GM19043 (cell line): ENCODE data around the gene CDH5.

Experiments used
- ATAC-seq: cut with Tn5 transposase; IDR thresholded peaks from one replicate; pipeline ENCODE4 v1.9.1; 2021; ENCODE audit warnings: low read depth; ENCODE audit not compliant: unreplicated experiment

CDH5 gene

GRCh38 chr16:66372078-66372897 lies 5.8 kb downstream of the CDH5 start:
- ATAC-seq = no peak

GRCh38 chr16:66372898-66373155 lies 6.3 kb downstream of the CDH5 start:
- no peak for ATAC-seq

GRCh38 chr16:66373667-66374066 lies 7.2 kb downstream of the CDH5 start:
- no peak for ATAC-seq

GRCh38 chr16:66374176-66374575 lies 7.7 kb downstream of the CDH5 start:
- ATAC-seq = no peak

DNA sequence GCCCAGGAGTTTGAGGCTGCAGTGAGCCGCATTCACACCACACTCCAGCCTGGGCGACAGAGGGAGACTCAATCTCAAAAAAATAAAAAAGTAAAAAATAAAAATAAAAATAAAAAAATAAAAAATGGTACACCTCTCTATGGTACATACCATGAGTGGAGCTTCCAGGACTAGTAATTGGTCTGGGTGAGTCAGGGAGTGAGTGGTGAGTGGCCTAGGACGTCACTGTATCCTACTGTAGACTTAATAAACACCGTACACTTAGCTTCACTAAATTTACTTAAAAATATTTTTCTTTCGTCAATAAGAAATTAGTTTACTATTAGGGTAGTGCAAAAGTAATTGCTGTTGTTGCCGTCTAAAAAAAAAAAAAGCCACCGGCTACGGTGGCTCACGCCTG lies 9.0 kb downstream of the CDH5 start:
- ATAC-seq = no peak

DNA sequence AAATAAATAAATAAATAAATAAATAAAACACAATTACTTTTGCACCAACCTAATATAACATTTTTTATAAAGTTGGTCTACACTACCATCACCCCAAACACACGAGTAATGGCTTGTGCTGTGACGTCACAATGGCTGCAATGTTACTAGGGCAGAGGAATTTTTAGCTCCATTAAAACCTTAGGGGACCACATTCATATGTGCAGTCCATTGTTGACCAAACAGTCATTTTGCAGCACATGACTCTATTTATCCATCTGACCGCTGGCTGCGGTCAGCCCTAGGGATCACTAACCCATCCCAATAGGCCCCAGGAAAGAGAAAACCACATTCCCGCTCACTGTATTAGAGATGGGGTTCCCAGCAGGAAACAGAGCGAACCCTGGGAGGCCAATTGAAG lies 9.6 kb downstream of the CDH5 start:
- ATAC-seq = no peak

GRCh38 chr16:66376577-66377305 lies 10.2 kb downstream of the CDH5 start:
- no peak for ATAC-seq

- ATAC-seq = no peak
Measured at GRCh38 chr16:66377324-66377723, 10.8 kb downstream of the CDH5 start.

DNA sequence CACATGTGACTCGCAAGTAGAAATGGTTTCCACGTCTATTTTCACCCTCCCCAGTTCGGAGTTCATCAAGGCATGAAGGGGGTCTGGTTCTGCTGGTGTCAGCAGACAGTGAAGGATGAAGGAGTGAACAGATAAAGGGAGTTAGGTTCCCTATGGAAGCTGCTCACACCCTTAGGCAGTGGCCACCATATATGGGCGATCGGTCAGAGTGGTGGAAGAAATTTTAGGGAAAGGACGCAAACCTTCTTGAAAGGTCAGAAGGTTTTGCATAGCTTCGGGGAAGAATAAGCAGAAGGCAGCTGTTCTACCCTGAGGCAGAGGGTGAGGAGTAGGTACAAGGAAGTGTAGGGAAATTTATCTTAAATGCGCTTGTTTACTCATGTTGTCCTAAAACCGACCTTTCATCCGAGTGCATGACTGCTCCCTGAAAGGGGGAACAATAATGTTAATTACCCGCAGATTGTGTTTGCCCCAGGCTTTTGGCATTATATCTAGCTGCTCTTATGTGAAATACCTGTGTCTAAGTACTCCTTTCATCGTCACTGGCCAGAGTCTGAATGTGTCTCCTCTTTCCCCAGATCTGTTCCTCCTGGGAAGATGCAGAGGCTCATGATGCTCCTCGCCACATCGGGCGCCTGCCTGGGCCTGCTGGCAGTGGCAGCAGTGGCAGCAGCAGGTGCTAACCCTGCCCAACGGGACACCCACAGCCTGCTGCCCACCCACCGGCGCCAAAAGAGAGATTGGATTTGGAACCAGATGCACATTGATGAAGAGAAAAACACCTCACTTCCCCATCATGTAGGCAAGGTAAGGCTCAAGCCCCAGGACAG lies 12.5 kb downstream of the CDH5 start:
- no peak for ATAC-seq

DNA sequence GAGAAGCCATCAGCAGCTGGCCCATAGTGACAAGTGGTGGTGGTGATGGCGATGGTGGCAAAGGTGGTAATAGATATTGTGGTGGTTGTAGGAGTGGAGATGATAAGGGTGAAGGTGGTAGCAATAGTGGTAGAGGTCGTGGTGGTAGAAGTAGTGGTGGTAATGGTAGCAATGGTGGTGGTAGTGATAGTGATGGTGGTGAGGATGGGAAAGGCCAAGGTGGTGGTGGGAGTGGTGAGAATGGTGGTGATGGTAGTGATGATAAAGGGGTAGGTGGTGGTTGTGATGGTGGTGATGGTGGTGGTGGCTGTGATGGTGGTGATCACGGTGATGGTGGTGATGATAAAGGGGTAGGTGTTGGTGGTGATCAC lies 13.1 kb downstream of the CDH5 start:
- no peak for ATAC-seq

- ATAC-seq = no peak
Measured at GRCh38 chr16:66380421-66380820, 13.9 kb downstream of the CDH5 start.

- ATAC-seq = no peak
Measured at GRCh38 chr16:66381585-66382170, 15.2 kb downstream of the CDH5 start.

- ATAC-seq = no peak
Measured at GRCh38 chr16:66382171-66382965, 15.9 kb downstream of the CDH5 start.

DNA sequence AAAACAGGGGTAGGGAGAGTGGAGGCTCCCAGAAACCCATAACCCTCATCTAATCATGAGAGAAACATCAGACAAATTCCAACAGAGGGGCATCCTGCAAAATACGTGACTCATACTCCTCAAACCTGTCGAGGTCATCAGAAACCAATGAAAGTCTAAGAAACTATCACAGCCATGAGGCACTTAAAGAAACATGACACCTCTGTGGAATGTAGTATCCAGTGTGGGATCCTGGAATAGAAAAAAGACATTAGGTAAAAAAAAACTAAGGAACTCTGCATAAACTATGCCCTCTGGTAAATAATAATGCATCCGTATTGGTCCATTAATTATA lies 16.4 kb downstream of the CDH5 start:
- no peak for ATAC-seq

DNA sequence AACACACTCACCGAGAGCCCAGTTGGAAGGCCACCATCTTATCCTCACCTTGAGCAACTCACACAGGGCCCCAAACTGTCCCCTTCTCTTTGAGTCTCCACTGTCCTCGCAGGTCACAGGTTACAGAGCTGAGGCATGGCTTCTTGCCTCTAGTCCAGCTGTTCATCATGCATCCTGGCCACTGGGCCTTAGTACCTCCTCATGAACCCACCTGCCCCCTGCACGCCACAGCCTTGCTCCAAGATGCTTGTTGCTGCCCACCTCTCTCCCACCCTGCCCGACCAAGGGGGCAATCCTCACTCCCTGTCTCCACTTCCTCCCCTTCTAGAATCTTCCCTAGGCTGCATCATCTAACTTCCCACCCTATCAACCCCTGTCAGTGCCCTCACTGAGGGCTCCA lies 17.1 kb downstream of the CDH5 start:
- ATAC-seq = no peak

DNA sequence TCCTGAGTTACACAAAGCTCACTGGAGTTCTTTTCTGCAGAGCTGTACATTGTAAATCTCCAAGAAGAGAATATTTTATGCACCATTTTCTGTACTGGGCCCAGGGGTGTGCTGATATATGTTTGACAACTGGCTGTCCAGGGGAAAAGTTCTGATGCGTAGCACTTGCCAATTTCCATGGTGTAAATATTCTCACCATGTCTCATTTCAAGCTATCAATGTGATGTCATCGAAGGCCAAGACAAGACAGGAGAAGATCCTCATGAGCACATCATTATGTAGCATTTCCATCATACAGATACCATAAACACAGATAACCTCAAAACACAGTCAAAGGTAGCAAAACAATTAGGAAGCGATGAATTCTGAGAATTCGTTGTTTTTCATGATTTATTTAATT lies 18.9 kb downstream of the CDH5 start:
- no peak for ATAC-seq

GRCh38 chr16:66386629-66387622 lies 20.4 kb downstream of the CDH5 start:
- ATAC-seq = no peak

DNA sequence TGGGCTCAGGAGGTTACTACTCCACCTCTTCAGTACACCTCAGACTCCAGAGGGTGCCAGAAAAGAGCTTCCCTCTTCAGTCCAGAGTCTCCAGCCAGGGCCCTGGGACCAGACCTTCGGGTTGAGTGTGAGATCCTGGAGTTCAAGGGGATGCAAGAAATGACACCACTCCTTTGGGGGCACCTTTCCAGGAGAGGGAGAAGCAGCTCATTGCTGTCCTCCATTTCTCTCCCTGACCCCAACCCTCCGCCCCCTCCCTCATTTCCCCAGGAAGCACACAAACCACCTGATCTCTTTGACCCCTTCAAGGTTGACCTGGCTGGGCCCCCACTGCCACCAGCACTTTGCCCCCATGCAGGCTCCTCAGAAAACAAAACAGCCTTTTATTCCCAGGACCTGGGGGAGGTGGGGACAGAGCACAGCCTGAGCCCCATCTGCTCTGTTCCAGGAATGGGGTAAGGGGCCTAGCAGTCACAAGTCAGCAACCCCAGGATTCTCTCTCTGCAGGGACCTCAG lies 21.4 kb downstream of the CDH5 start:
- no peak for ATAC-seq
